Neural progenitor cell (in vitro differentiated cells): ENCODE measurements around the gene PIM2.

ENCODE experiments used
- CTCF ChIP-seq: fragments of 200-600 bp; sonication (generic); IDR thresholded peaks from 2 replicates; pipeline ENCODE4 v1.5.1; 2017; ENCODE audit warnings: antibody characterized with exemption, mild to moderate bottlenecking
- EZH2 ChIP-seq: fragments of 200-600 bp; sonication (generic); IDR thresholded peaks from 2 replicates; pipeline ENCODE4 v1.6.1; 2017; ENCODE audit warnings: antibody characterized with exemption, mild to moderate bottlenecking, moderate library complexity
- EZH2phosphoT487 ChIP-seq: fragments of 200-600 bp; sonication (generic); IDR thresholded peaks from 2 replicates; pipeline ENCODE4 v1.6.1; 2017; ENCODE audit warnings: antibody characterized with exemption

GRCh38 chrX:48923771-48924170, 4.9 kb upstream of the PIM2 start:
- TF ChIP-seq EZH2 (no peak), CTCF (no peak), EZH2phosphoT487 (no peak)
